Activated CD8-positive, alpha-beta T cell treated with anti-CD3 and anti-CD28 coated beads for 36 hours (primary cell): ENCODE measurements around the gene NYAP2. TPM values are rescaled to one million over a fixed set of nuclear protein-coding genes. Genes with fewer than 3 reads are reported as not detected.

Source experiments
- ATAC-seq: fragments of 200-7000 bp; cut with Tn5 transposase; one replicate; pipeline ENCODE4 v1.10.0; 2021; ENCODE audit warnings: mild to moderate bottlenecking, moderate library complexity
- CTCF ChIA-PET: fragments of 350-600 bp; sonication (Branson Sonifier 250); formaldehyde crosslinking; loops from one replicate; lab custom pipeline; 2021; ENCODE audit warnings: antibody characterized with exemption; lab: Charles Lee
- POLR2A ChIA-PET: fragments of 350-600 bp; sonication (Branson Sonifier 250); formaldehyde crosslinking; loops from one replicate; lab custom pipeline; 2021; ENCODE audit warnings: antibody characterized with exemption; lab: Charles Lee
- DNase-seq: peaks from one replicate; pipeline ENCODE4 v3.0.0-alpha.2; 2020
- H3K27ac Mint-ChIP-seq: one replicate; pipeline ENCODE4 v1.8.0; 2021; ENCODE audit warnings: mild to moderate bottlenecking, mixed read lengths
- H3K27me3 Mint-ChIP-seq: one replicate; pipeline ENCODE4 v1.8.0; 2021; ENCODE audit warnings: mixed read lengths
- H3K36me3 Mint-ChIP-seq: one replicate; pipeline ENCODE4 v1.8.0; 2021; ENCODE audit warnings: low read depth, mixed read lengths
- H3K4me1 Mint-ChIP-seq: one replicate; pipeline ENCODE4 v1.8.0; 2021; ENCODE audit warnings: low read depth, mixed read lengths
- H3K4me3 Mint-ChIP-seq: one replicate; pipeline ENCODE4 v1.8.0; 2021; ENCODE audit warnings: mild to moderate bottlenecking, moderate library complexity, mixed read lengths
- H3K9me3 Mint-ChIP-seq: one replicate; pipeline ENCODE4 v1.8.0; 2021; ENCODE audit warnings: mixed read lengths
- CTCF ChIP-seq: fragments of 200-600 bp; IDR thresholded peaks from one replicate; pipeline ENCODE4 v1.8.0; 2022; ENCODE audit warnings: antibody characterized with exemption, mild to moderate bottlenecking
- intact Hi-C: fragments of 100-400 bp; cut with micrococcal nuclease; formaldehyde crosslinking; loops from one replicate; pipeline ENCODE4 v1.10.0; 2022
- total RNA-seq, 2 experiments: library from RNA; stranded (reverse); gene quantifications; one replicate each; pipeline ENCODE4 v1.2.3, GENCODE V29; 2021

Gene NYAP2
- total RNA-seq, 2 experiments from 2014 or later, result not detected

- H3K27ac Mint-ChIP-seq, result no peak overlapping the region
These were observed 216.0 kb downstream of the NYAP2 start for GRCh38 chr2:225615514-225615913.

DNA sequence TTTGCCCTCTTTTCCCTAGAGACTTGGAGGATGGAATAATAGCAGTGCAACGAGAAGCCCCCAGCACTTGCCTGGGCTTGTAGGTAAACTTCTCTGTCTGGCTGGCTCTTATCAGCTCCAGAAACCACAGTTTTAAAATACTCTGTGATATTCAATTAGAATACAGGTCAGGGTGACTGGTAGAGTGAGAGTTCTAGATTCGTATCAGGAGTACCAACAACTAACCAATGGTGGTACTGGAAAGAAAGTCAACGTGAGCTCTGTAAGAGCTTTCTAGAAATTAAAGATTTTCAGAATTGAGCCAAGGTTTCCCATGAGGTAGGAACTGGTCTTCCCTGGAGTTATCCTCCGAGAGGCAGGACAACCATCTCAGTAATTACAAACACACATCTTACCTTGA lies 216.9 kb downstream of the NYAP2 start:
- intact Hi-C loops, result no loop called here
- ATAC-seq (no peak), DNase-seq (no peak)
- ChIA-PET POLR2A (no interaction called here), CTCF (no interaction called here)
- no peak for TF ChIP-seq CTCF
- H3K4me1 Mint-ChIP-seq, result no peaks in the 10 kb centered on the region
- no peaks in the 10 kb centered on the region for H3K9me3 Mint-ChIP-seq
- peaks cover 6% of the 10 kb centered on the region for H3K27me3 Mint-ChIP-seq
- H3K27ac Mint-ChIP-seq, result no peak overlapping the region
- H3K4me3 Mint-ChIP-seq, result no peak overlapping the region
- H3K36me3 Mint-ChIP-seq, result no peaks in the 10 kb centered on the region

More at GRCh38 chr2:225615514-225615913, 216.0 kb downstream of the NYAP2 start:
- no peak for DNase-seq
- no peaks in the 10 kb centered on the region for H3K9me3 Mint-ChIP-seq
- ChIA-PET CTCF (interaction anchor here (1.0 kb wide), 1 partner anchor 332 kb away, joined by 3 read pairs; no protein-coding TSS in a partner anchor), POLR2A (no interaction called here)
- H3K4me1 Mint-ChIP-seq, result no peaks in the 10 kb centered on the region
- no peaks in the 10 kb centered on the region for H3K36me3 Mint-ChIP-seq
- ATAC-seq, result no peak
- intact Hi-C loops, result no loop called here
- no peak for TF ChIP-seq CTCF
- no peak overlapping the region for H3K4me3 Mint-ChIP-seq
- H3K27me3 Mint-ChIP-seq, result peaks cover 5% of the 10 kb centered on the region

DNA sequence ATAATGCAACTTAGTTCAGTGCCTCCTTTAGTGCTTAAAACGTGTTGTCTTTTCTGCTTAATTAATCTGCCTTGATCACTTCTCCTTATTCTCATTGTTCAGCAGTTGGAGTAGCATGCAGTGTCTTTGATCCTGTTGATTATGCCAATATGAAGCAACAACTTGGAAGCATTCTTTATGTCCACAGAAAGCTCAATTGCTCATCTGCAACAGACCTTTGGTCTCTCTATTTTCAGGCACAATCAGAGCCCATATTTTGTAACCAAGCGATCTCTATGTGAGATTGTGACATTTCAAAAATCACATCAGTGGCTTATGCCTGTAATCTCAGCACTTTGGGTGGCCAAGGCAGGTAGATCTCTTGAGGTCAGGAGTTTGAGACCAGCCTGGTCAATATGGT lies 217.3 kb downstream of the NYAP2 start:
- CTCF ChIA-PET, result no interaction called here
- ATAC-seq (no peak), DNase-seq (no peak)
- Mint-ChIP-seq H3K27me3 (peaks cover 6% of the 10 kb centered on the region), H3K4me1 (no peaks in the 10 kb centered on the region), H3K36me3 (no peaks in the 10 kb centered on the region), H3K4me3 (no peak overlapping the region), H3K27ac (no peak overlapping the region), H3K9me3 (no peaks in the 10 kb centered on the region)
- no peak for TF ChIP-seq CTCF
- intact Hi-C loops, result no loop called here
- POLR2A ChIA-PET, result no interaction called here

- intact Hi-C loops, result no loop called here
- TF ChIP-seq CTCF, result no peak
- Mint-ChIP-seq H3K9me3 (no peaks in the 10 kb centered on the region), H3K27ac (no peak overlapping the region), H3K4me1 (no peaks in the 10 kb centered on the region), H3K27me3 (peaks cover 6% of the 10 kb centered on the region), H3K36me3 (no peaks in the 10 kb centered on the region), H3K4me3 (no peak overlapping the region)
- CTCF ChIA-PET, result interaction anchor here (0.8 kb wide), 1 partner anchor 10 kb away, joined by 3 read pairs; no protein-coding TSS in a partner anchor
- DNase-seq (no peak), ATAC-seq (no peak)
- POLR2A ChIA-PET, result no interaction called here
These were observed 220.7 kb downstream of the NYAP2 start for GRCh38 chr2:225620227-225620626.

GRCh38 chr2:225630824-225631533 lies 231.5 kb downstream of the NYAP2 start:
- intact Hi-C loops, result no loop called here
- Mint-ChIP-seq H3K4me3 (no peak overlapping the region), H3K4me1 (peaks cover 7% of the 10 kb centered on the region), H3K27ac (no peak overlapping the region), H3K9me3 (no peaks in the 10 kb centered on the region), H3K27me3 (peaks cover 6% of the 10 kb centered on the region), H3K36me3 (no peaks in the 10 kb centered on the region)
- DNase-seq, result no peak
- ChIA-PET CTCF (interaction anchor here (0.7 kb wide), 1 partner anchor 11 kb away, joined by 3 read pairs; no protein-coding TSS in a partner anchor), POLR2A (no interaction called here)
- TF ChIP-seq CTCF, result no peak
- no peak for ATAC-seq
